OCI-LY3 (cell line): ENCODE data around the gene RHNO1.

ENCODE experiments used
- EZH2phosphoT487 ChIP-seq: fragments of 200-600 bp; shearing (Covaris generic); IDR thresholded peaks from 2 replicates; pipeline ENCODE4 v1.6.1; 2018; ENCODE audit warnings: antibody characterized with exemption, mixed run types, low read depth
- TF ChIP-seq, protein P1 (sequence below): fragments of 200-600, 300-600 bp; sonication (generic); IDR thresholded peaks from 2 replicates; pipeline ENCODE4 v1.5.1; 2014; ENCODE audit warnings: antibody characterized with exemption, low read length, low read depth

DNA sequence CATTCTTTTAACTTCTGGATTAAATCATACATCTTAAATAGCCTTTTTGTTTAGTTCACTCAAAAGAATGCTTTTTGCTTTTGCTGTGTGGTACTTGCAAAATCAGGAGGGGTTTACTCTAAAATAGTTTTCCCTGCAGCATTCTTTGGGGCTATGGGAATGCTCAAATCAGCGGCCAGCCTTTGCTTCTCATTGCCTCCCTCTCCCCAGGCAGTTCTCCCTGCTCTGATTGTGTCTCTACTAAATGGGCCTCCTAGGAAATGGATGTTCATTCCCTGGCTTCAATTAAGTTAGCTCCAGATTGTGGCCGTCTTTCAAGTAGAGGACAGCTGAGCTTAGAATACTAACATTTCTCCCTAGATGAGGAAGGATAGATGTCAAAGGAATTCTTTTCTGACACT is 18.0 kb downstream of the RHNO1 start:
- TF ChIP-seq, protein P1, sequence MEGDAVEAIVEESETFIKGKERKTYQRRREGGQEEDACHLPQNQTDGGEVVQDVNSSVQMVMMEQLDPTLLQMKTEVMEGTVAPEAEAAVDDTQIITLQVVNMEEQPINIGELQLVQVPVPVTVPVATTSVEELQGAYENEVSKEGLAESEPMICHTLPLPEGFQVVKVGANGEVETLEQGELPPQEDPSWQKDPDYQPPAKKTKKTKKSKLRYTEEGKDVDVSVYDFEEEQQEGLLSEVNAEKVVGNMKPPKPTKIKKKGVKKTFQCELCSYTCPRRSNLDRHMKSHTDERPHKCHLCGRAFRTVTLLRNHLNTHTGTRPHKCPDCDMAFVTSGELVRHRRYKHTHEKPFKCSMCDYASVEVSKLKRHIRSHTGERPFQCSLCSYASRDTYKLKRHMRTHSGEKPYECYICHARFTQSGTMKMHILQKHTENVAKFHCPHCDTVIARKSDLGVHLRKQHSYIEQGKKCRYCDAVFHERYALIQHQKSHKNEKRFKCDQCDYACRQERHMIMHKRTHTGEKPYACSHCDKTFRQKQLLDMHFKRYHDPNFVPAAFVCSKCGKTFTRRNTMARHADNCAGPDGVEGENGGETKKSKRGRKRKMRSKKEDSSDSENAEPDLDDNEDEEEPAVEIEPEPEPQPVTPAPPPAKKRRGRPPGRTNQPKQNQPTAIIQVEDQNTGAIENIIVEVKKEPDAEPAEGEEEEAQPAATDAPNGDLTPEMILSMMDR, result no peak
- no peak for TF ChIP-seq EZH2phosphoT487
